ENCODE results near the gene RPL10L.
A peak's percentile ranks its signal among the peaks of the same experiment; 100 is the strongest.

RPL10L gene

GRCh38 chr14:46651526-46652144 lies at the start of gene RPL10L:
Gene RPL10L, minus strand, starts transcription at chr14:46651781. Its CDS starts 45 bp downstream, at chr14:46651736.
- DNase-seq (ENCODE audit: low spot score) = peak; percentile 6

- DNase-seq (ENCODE audit: low spot score) = no peak
These were observed 40.2 kb upstream of the RPL10L start for GRCh38 chr14:46691819-46692218.

- DNase-seq (ENCODE audit: low spot score) = no peak
These were observed 35.1 kb upstream of the RPL10L start for GRCh38 chr14:46686652-46687051.

GRCh38 chr14:46672128-46672527 lies 20.5 kb upstream of the RPL10L start:
- no peak for DNase-seq (ENCODE audit: low spot score)

GRCh38 chr14:46663382-46663781 lies 11.8 kb upstream of the RPL10L start:
- DNase-seq (ENCODE audit: low spot score) = no peak

GRCh38 chr14:46661728-46662127 lies 10.1 kb upstream of the RPL10L start:
- DNase-seq (ENCODE audit: low spot score) = no peak

- no peak for DNase-seq (ENCODE audit: low spot score)
These were observed 1.6 kb upstream of the RPL10L start for GRCh38 chr14:46653031-46653755.

- no peak for DNase-seq (ENCODE audit: low spot score)
These were observed 4.8 kb downstream of the RPL10L start for GRCh38 chr14:46646796-46647195.

- no peak for DNase-seq (ENCODE audit: low spot score)
These were observed 24.7 kb downstream of the RPL10L start for GRCh38 chr14:46626876-46627275.
